Pancreas (tissue), 10 donors: ENCODE measurements around the gene DCST1. TPM values are rescaled to one million over a fixed set of nuclear protein-coding genes. Genes with fewer than 3 reads are reported as not detected.
"Not testable (repeated sequence)": the region's sequence is repeated elsewhere in the genome, so short reads cannot be mapped to it uniquely, and the experiment has no call there.

Experiments used
- ATAC-seq, 4 donors: fragments of 200-7000 bp; cut with Tn5 transposase; one replicate each; pipeline versions ENCODE4 v1.8.0 to v1.9.1; 2020; ENCODE audit warnings: mild to moderate bottlenecking in 4 of 4, moderate library complexity in 4 of 4
- DNase-seq, 6 donors: peaks; one replicate each; pipeline ENCODE4 v3.0.0-alpha.2; 2020
- FAIRE-seq: peaks from 2 replicates; lab custom pipeline; 2012; peaks lifted over from hg19 to GRCh38; lab: Jason Lieb, UNC
- H3K27ac ChIP-seq, 4 donors: fragments of 200-600 bp; sonication (generic); 1 replicate in 3 of 4; 2 replicates in 1 of 4; pipeline versions ENCODE4 v1.5.0 to v1.8.0; 2020
- H3K27me3 ChIP-seq, 4 donors: fragments of 200-600 bp; one replicate each; pipeline ENCODE4 v1.8.0; 2021
- H3K36me3 ChIP-seq, 3 donors: fragments of 200-600 bp; sonication (generic) in 1 of 3; one replicate each; pipeline versions ENCODE4 v1.5.0 to v1.8.0; 2020 to 2021
- H3K4me1 ChIP-seq, 3 donors: fragments of 200-600 bp; one replicate each; pipeline ENCODE4 v1.8.0; 2021
- H3K4me3 ChIP-seq, 4 donors: fragments of 200-600 bp; sonication (generic) in 2 of 4; one replicate each; pipeline versions ENCODE4 v1.5.0 to v1.8.0; 2020 to 2021
- H3K9me3 ChIP-seq, 4 donors: fragments of 200-600 bp; one replicate each; pipeline ENCODE4 v1.8.0; 2021
- WGBS, 2 donors: extraction: QIAGEN DNeasy Blood & Tissue Kit; methylation state at CpG; one replicate each; pipeline ENCODE4 v1.1.7; 2013; 5-methylcytosine and 5-hydroxymethylcytosine counted together
- intact Hi-C, 3 donors: fragments of 100-400 bp; cut with DNase I; formaldehyde crosslinking; loops; one replicate each; pipeline versions ENCODE4 v1.11.1 to v1.14.2; 2022
- polyA plus RNA-seq, 2 donors: library from polyadenylated mRNA; stranded (reverse); fragments of 200-250 nt; gene quantifications; one replicate each; pipeline ENCODE4 v1.2.3, GENCODE V29; 2013
- total RNA-seq, 6 donors: library from RNA; stranded (reverse); fragmentation: NEBNext Ultra II Directional in 4 of 6; extraction: Animal tissue kit (Norgen Biotek cat#: 25700) in 4 of 6; gene quantifications; one replicate each; pipeline versions ENCODE4 v1.2.1 to v1.2.4, GENCODE V29; 2021 to 2023
- TF ChIP-seq, protein P1 (sequence below), 4 donors: fragments of 200-600 bp; sonication (generic) in 3 of 4; IDR thresholded peaks; one replicate each; pipeline versions ENCODE4 v1.5.0 to v1.8.0; 2021; ENCODE audit warnings: antibody characterized with exemption in 4 of 4
- donor health status: healthy with polysubstance abuse.
- donor health status: DM: no; HTN: no; CAD: no; lungs with moderate emphysema.
- donor health status: DM: no; HTN: no; CAD: no.
- donor health status: control.
- donor health status: control.
- donor health status: Bipolar disorder and iron deficiency.
- donor health status: DM: yes; HTN: yes; CAD: no.
- donor health status: DM: no; HTN: no; CAD: no.
- donor health status: DM: no; HTN: no; CAD: no.
- donor health status: DM: yes; HTN: yes; CAD: no.

The DCST1 gene
- total and polyA plus RNA-seq, 8 donors = 0.14 TPM; not detected in 7

GRCh38 chr1:154994591-154994990 is 39.0 kb upstream of the DCST1 start:
- 43 to 46% methylated on average over 3 of the region's 3 CpGs for WGBS, 2 donors
- H3K27ac ChIP-seq = no peak overlapping the region
- H3K4me3 ChIP-seq = no peak overlapping the region
- H3K9me3 ChIP-seq = no peaks in the 10 kb centered on the region
- DNase-seq (peak in 2 of 6 donors; percentile 11 to 35), FAIRE-seq (no peak), ATAC-seq (peak in 1 of 4 donors; percentile 14)
- peaks cover 0 to 14% (median 2%) of the 10 kb centered on the region in 3 donors for H3K4me1 ChIP-seq
- no peaks in the 10 kb centered on the region for H3K27me3 ChIP-seq
- TF ChIP-seq, protein P1, sequence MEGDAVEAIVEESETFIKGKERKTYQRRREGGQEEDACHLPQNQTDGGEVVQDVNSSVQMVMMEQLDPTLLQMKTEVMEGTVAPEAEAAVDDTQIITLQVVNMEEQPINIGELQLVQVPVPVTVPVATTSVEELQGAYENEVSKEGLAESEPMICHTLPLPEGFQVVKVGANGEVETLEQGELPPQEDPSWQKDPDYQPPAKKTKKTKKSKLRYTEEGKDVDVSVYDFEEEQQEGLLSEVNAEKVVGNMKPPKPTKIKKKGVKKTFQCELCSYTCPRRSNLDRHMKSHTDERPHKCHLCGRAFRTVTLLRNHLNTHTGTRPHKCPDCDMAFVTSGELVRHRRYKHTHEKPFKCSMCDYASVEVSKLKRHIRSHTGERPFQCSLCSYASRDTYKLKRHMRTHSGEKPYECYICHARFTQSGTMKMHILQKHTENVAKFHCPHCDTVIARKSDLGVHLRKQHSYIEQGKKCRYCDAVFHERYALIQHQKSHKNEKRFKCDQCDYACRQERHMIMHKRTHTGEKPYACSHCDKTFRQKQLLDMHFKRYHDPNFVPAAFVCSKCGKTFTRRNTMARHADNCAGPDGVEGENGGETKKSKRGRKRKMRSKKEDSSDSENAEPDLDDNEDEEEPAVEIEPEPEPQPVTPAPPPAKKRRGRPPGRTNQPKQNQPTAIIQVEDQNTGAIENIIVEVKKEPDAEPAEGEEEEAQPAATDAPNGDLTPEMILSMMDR (IDR thresholded peaks at IDR 0.05) = no peak
- no peaks in the 10 kb centered on the region for H3K36me3 ChIP-seq
- intact Hi-C loops = no loop called here

GRCh38 chr1:154995301-154995983 is 38.2 kb upstream of the DCST1 start:
- H3K27me3 ChIP-seq, H3K4me3 ChIP-seq, H3K36me3 ChIP-seq, H3K27ac ChIP-seq, H3K9me3 ChIP-seq, intact Hi-C loops, FAIRE-seq: not testable (repeated sequence)
- peak in 2 of 6 donors; percentile 66 to 68 for DNase-seq
- peaks cover 3 to 19% (median 6%) of the 10 kb centered on the region in 3 donors for H3K4me1 ChIP-seq
- peak in 3 of 4 donors; percentile 31 to 40 (median 39) for ATAC-seq
- 50 to 53% methylated on average over 10 to 11 of the region's 13 CpGs for WGBS, 2 donors

DNA sequence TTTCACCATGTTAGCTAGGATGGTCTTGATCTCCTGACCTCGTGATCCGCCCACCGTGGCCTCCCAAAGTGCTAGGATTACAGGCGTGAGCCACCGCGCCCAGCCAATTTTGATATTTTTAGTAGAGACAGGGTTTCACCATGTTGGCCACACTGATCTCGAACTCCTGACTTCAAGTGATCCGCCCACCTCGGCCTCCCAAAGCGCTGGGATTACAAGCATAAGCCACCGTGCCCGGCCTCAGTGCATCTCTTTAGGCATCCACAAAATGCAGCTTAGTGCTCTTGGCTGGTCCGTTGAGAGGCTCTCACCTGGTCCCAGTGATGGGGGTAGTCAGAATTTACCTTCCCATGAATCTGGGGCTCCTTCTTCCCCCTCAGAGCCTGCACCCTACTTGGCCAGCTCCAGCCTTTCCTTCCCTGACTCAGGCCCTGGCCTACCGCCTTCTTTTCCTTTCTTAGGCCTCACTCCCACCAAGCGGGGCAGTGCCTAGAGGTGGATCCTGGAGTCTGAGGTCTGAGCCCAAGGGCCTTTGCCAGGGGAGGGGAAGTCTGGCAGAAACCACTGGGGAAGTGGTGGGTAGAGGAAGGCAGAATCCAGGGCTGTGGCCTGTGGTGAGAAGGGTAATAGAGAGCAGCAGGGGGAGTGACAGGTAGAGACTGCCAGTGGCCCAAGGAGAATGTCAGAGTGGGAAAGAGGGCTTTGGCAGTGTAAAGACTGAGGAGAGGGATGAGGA is 36.5 kb upstream of the DCST1 start:
- ATAC-seq = no peak
- intact Hi-C loops = no loop called here

GRCh38 chr1:154998201-154998780 is 35.3 kb upstream of the DCST1 start:
- WGBS, 2 donors = 73 to 74% methylated on average over 13 to 16 of the region's 16 CpGs
- Histone ChIP-seq H3K4me1 (peaks cover 3 to 19% (median 6%) of the 10 kb centered on the region in 3 donors), H3K27me3 (no peaks in the 10 kb centered on the region), H3K27ac (no peak overlapping the region), H3K36me3 (no peaks in the 10 kb centered on the region), H3K4me3 (no peak overlapping the region), H3K9me3 (no peaks in the 10 kb centered on the region)
- ATAC-seq (no peak), FAIRE-seq (no peak), DNase-seq (no peak)
- intact Hi-C loops = no loop called here
- TF ChIP-seq, protein P1 (IDR thresholded peaks at IDR 0.05) = no peak

More for the DNA sequence above, 36.5 kb upstream of the DCST1 start:
- FAIRE-seq (no peak), DNase-seq (peak in 1 of 6 donors; percentile 13)
- TF ChIP-seq, protein P1 (IDR thresholded peaks at IDR 0.05) = no peak
- Histone ChIP-seq H3K4me1 (peaks cover 3 to 19% (median 6%) of the 10 kb centered on the region in 3 donors), H3K9me3 (no peaks in the 10 kb centered on the region), H3K36me3 (no peaks in the 10 kb centered on the region), H3K27me3 (no peaks in the 10 kb centered on the region), H3K27ac (no peak overlapping the region), H3K4me3 (no peak overlapping the region)
- WGBS, 2 donors = 83 to 84% methylated on average over 15 of the region's 15 CpGs

- DNase-seq = peak in 3 of 6 donors; percentile 66 to 78 (median 68)
- 10 to 11% methylated on average over 35 to 40 of the region's 40 CpGs for WGBS, 2 donors
Measured at GRCh38 chr1:154998818-154999570, 34.6 kb upstream of the DCST1 start.

More at GRCh38 chr1:154998818-154999570, 34.6 kb upstream of the DCST1 start:
- ATAC-seq (no peak), FAIRE-seq (no peak)
- Histone ChIP-seq H3K36me3 (no peaks in the 10 kb centered on the region), H3K9me3 (no peaks in the 10 kb centered on the region), H3K4me1 (peaks cover 3 to 19% (median 6%) of the 10 kb centered on the region in 3 donors), H3K27ac (peak overlapping the region; percentile 77 to 98 (median 97)), H3K4me3 (peak overlapping the region in 2 of 4 donors; percentile 58 to 87), H3K27me3 (no peaks in the 10 kb centered on the region)
- intact Hi-C loops = no loop called here
- TF ChIP-seq, protein P1 (IDR thresholded peaks at IDR 0.05) = peak; percentile 51 to 70 (median 66)
